Measurements from ENCODE around the gene NFATC1.

GRCh38 chr18:79496237-79496977 is 100.7 kb downstream of the NFATC1 start:
- no peak for TF ChIP-seq POLR2A (IDR thresholded peaks at IDR 0.05)
- TF ChIP-seq, protein P1, sequence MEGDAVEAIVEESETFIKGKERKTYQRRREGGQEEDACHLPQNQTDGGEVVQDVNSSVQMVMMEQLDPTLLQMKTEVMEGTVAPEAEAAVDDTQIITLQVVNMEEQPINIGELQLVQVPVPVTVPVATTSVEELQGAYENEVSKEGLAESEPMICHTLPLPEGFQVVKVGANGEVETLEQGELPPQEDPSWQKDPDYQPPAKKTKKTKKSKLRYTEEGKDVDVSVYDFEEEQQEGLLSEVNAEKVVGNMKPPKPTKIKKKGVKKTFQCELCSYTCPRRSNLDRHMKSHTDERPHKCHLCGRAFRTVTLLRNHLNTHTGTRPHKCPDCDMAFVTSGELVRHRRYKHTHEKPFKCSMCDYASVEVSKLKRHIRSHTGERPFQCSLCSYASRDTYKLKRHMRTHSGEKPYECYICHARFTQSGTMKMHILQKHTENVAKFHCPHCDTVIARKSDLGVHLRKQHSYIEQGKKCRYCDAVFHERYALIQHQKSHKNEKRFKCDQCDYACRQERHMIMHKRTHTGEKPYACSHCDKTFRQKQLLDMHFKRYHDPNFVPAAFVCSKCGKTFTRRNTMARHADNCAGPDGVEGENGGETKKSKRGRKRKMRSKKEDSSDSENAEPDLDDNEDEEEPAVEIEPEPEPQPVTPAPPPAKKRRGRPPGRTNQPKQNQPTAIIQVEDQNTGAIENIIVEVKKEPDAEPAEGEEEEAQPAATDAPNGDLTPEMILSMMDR (IDR thresholded peaks at IDR 0.05), result no peak
